GM12878 (cell line): ENCODE data around the gene CNDP2. TPM values are rescaled to one million over a fixed set of nuclear protein-coding genes. Genes with fewer than 3 reads are reported as not detected.

ENCODE experiments used
- ATAC-seq: fragments of 200-7000 bp; cut with Tn5 transposase; 3 replicates; pipeline ENCODE4 v1.9.1; 2020; ENCODE audit warnings: mild to moderate bottlenecking, moderate library complexity
- BruUV-seq: library from RNA; stranded (reverse); fragments of 400-500 nt; replicated peaks from 2 replicates; lab custom pipeline; 2021; lab: Mats Ljungman, UMichigan
- CTCF ChIA-PET: fragments of 300-600 bp; sonication (Branson Sonifier 250); formaldehyde crosslinking; extraction: SDS; loops from one replicate; lab custom pipeline; 2021; ENCODE audit warnings: inconsistent platforms; lab: Yijun Ruan, JAX
- POLR2A ChIA-PET: fragments of 350-600 bp; formaldehyde crosslinking; extraction: SDS; loops from one replicate; lab custom pipeline; 2021; ENCODE audit warnings: inconsistent platforms; lab: Charles Lee
- RAD21 ChIA-PET: fragments of 300-600 bp; sonication (Branson Sonifier 250); formaldehyde crosslinking; loops from one replicate; lab custom pipeline; 2023; ENCODE audit warnings: antibody characterized with exemption; ENCODE audit not compliant: unreplicated experiment; lab: Charles Lee
- SMC1A ChIA-PET: fragments of 300-600 bp; sonication (Branson Sonifier 250); formaldehyde crosslinking; loops from one replicate; lab custom pipeline; 2023; ENCODE audit not compliant: unreplicated experiment, uncharacterized antibody; lab: Charles Lee
- DNase-seq: peaks from one replicate; pipeline ENCODE4 v3.0.0-alpha.2; 2011; ENCODE audit warnings: low read depth, low spot score
- FAIRE-seq: peaks from 3 replicates; lab custom pipeline; 2011; peaks lifted over from hg19 to GRCh38; lab: Jason Lieb, UNC
- H2AFZ ChIP-seq: 2 replicates; pipeline ENCODE4 v1.6.0; 2011; ENCODE audit warnings: low read depth, low read length, control low read depth; ENCODE audit not compliant: control insufficient read depth
- H3K27ac ChIP-seq: 2 replicates; pipeline ENCODE4 v1.5.1; 2011; ENCODE audit warnings: control low read depth; ENCODE audit not compliant: control insufficient read depth, insufficient read depth
- H3K27me3 ChIP-seq, 2 experiments: replicated peaks in 1 of 2; 2 replicates each; pipeline versions ENCODE4 v1.6.0 to v1.6.1; 2011; ENCODE audit warnings: low read length in 1 of 2; ENCODE audit not compliant: control insufficient read depth in 2 of 2, insufficient read depth in 2 of 2
- H3K36me3 ChIP-seq, 2 experiments: 2 replicates each; pipeline ENCODE4 v1.5.1; 2011; ENCODE audit warnings: low read length in 1 of 2; ENCODE audit not compliant: control insufficient read depth in 2 of 2, insufficient read depth in 2 of 2
- H3K4me1 ChIP-seq: 2 replicates; pipeline ENCODE4 v1.6.1; 2011; ENCODE audit warnings: mild to moderate bottlenecking, low read length, moderate library complexity, mixed read lengths; ENCODE audit not compliant: control insufficient read depth, insufficient read depth
- H3K4me2 ChIP-seq: 2 replicates; pipeline ENCODE4 v1.6.0; 2011; ENCODE audit warnings: control low read depth; ENCODE audit not compliant: control insufficient read depth, insufficient read depth
- H3K4me3 ChIP-seq: fragments of 200-600 bp; sonication (generic); 2 replicates; pipeline ENCODE4 v1.5.1; 2016
- H3K79me2 ChIP-seq: 2 replicates; pipeline ENCODE4 v1.6.0; 2011; ENCODE audit warnings: low read length; ENCODE audit not compliant: control insufficient read depth, insufficient read depth
- H3K9ac ChIP-seq: 2 replicates; pipeline ENCODE4 v1.8.0; 2011; ENCODE audit warnings: low read length, control low read depth, mixed read lengths; ENCODE audit not compliant: control insufficient read depth, insufficient read depth
- H3K9me3 ChIP-seq: replicated peaks from 3 replicates; pipeline ENCODE4 v1.5.1; 2011; ENCODE audit warnings: mild to moderate bottlenecking, low read length; ENCODE audit not compliant: control insufficient read depth, insufficient read depth
- H4K20me1 ChIP-seq: 2 replicates; pipeline ENCODE4 v1.6.0; 2011; ENCODE audit not compliant: control insufficient read depth, insufficient read depth
- CHD1 ChIP-seq: IDR thresholded peaks from 2 replicates; pipeline ENCODE4 v1.6.1; 2012; ENCODE audit warnings: low read depth, low read length, improper control_type of control experiment
- FOS ChIP-seq: IDR thresholded peaks from 3 replicates; pipeline ENCODE4 v1.6.1; 2011; ENCODE audit warnings: borderline replicate concordance; ENCODE audit not compliant: insufficient read length; ENCODE audit errors: extremely low read depth
- FOXM1 ChIP-seq: IDR thresholded peaks from 2 replicates; pipeline ENCODE4 v1.6.1; 2012; ENCODE audit warnings: low read depth, mild to moderate bottlenecking, inconsistent platforms, low read length, moderate library complexity
- LARP7 ChIP-seq: fragments of 450-650 bp; IDR thresholded peaks from 2 replicates; pipeline ENCODE4 v1.6.1; 2017; ENCODE audit warnings: mild to moderate bottlenecking
- NFYB ChIP-seq: IDR thresholded peaks from 2 replicates; pipeline ENCODE4 v1.6.1; 2011; ENCODE audit warnings: low read depth, mild to moderate bottlenecking, low read length, improper control_type of control experiment, moderate library complexity; ENCODE audit not compliant: insufficient read depth
- NRF1 ChIP-seq: conservative IDR thresholded peaks from 2 replicates; pipeline ENCODE4 v1.6.1; 2011; ENCODE audit warnings: mild to moderate bottlenecking, low read depth, low read length, improper control_type of control experiment
- RB1 ChIP-seq: fragments of 450-650 bp; formaldehyde crosslinking; IDR thresholded peaks from 2 replicates; pipeline ENCODE4 v1.6.1; 2017; ENCODE audit warnings: mild to moderate bottlenecking, borderline replicate concordance
- SMARCA5 ChIP-seq: fragments of 450-650 bp; IDR thresholded peaks from 2 replicates; pipeline ENCODE4 v1.6.1; 2017; ENCODE audit warnings: mild to moderate bottlenecking
- SPI1 ChIP-seq: IDR thresholded peaks from 2 replicates; pipeline ENCODE4 v1.6.1; 2011; ENCODE audit warnings: low read depth, mild to moderate bottlenecking, low read length, moderate library complexity, borderline replicate concordance; ENCODE audit not compliant: insufficient read depth
- SREBF1 ChIP-seq: IDR thresholded peaks from 2 replicates; pipeline ENCODE4 v1.6.1; 2012; ENCODE audit warnings: mild to moderate bottlenecking, low read length
- WRNIP1 ChIP-seq: IDR thresholded peaks from 2 replicates; pipeline ENCODE4 v1.6.1; 2011; ENCODE audit warnings: low read depth, low read length, improper control_type of control experiment, borderline replicate concordance
- ZBTB11 ChIP-seq: fragments of 450-650 bp; formaldehyde crosslinking; IDR thresholded peaks from 2 replicates; pipeline ENCODE4 v1.5.0; 2022; ENCODE audit warnings: mild to moderate bottlenecking, missing genetic modification characterization
- ZNF217 ChIP-seq: fragments of 450-650 bp; IDR thresholded peaks from 2 replicates; pipeline ENCODE4 v1.6.1; 2017; ENCODE audit warnings: antibody characterized with exemption, mild to moderate bottlenecking
- WGBS: methylation state at CpG from one replicate; pipeline ENCODE4 v1.1.6; 2016; ENCODE audit warnings: low lambda C conversion rate; ENCODE audit not compliant: insufficient replicate concordance, insufficient coverage; ENCODE audit errors: missing lambda C conversion rate; 5-methylcytosine and 5-hydroxymethylcytosine counted together
- in situ Hi-C: fragments of 300-500 bp; cut with MboI; formaldehyde crosslinking; loops from 9 replicates; pipeline ENCODE4 v1.14.3; 2018; ENCODE audit warnings: mixed read lengths
- intact Hi-C: fragments of 100-400 bp; cut with micrococcal nuclease; formaldehyde crosslinking; loops from one replicate; pipeline ENCODE4 v1.14.2; 2022; ENCODE audit not compliant: unreplicated experiment
- polyA plus RNA-seq, 11 experiments: library from polyadenylated mRNA; depleted of rRNA in 4 of 11; unstranded in 6 of 11; stranded (reverse) in 5 of 11; fragments of >200 nt; fragmentation: Nextera tagmentation in 4 of 11; fragmentation: Illumina TruSeq in 1 of 11; extraction: Ambion mirVana in 4 of 11; extraction: Trizol in 1 of 11; gene quantifications; 1 replicate in 1 of 11; 2 replicates in 10 of 11; pipeline versions ENCODE4 v1.2.1 to v1.2.3, GENCODE V29; 2011 to 2016; ENCODE audit warnings: inconsistent platforms in 2 of 11, missing spikeins in 2 of 11, low read depth in 1 of 11
- total RNA-seq, 4 experiments: library from RNA; depleted of rRNA in 3 of 4; stranded (reverse); fragments of >200 nt in 3 of 4; fragmentation: Illumina TruSeq in 1 of 4; extraction: Trizol in 1 of 4; gene quantifications; 2 replicates each; pipeline versions ENCODE4 v1.2.1 to v1.2.3, GENCODE V29; 2013 to 2021

Gene CNDP2
- total and polyA plus RNA-seq, 10 of the 15 experiments (the other 5 are each of a cell fraction or from before 2014, with no cell fraction given), result 63.5 to 213 (median 158) TPM

GRCh38 chr18:74456017-74456348 lies 40.2 kb upstream of the CNDP2 start:
- Histone ChIP-seq H2AFZ (no peak overlapping the region), H3K27ac (no peak overlapping the region), H3K27me3 (peaks cover 8 to 9% of the 10 kb centered on the region in 2 experiments), H3K9me3 (no peaks in the 10 kb centered on the region), H3K4me2 (no peak overlapping the region), H3K4me1 (no peaks in the 10 kb centered on the region), H3K4me3 (no peak overlapping the region), H3K36me3 (no peaks in the 10 kb centered on the region), H3K79me2 (no peaks in the 10 kb centered on the region), H3K9ac (no peak overlapping the region), H4K20me1 (no peaks in the 10 kb centered on the region)
- ATAC-seq, result no peak
- TF ChIP-seq CHD1 (no peak), LARP7 (no peak), SMARCA5 (no peak), NFYB (no peak), NRF1 (no peak), WRNIP1 (no peak), SPI1 (no peak), ZBTB11 (CRISPR knock-in tag) (no peak), SREBF1 (no peak), ZNF217 (no peak), RB1 (no peak), FOS (no peak), FOXM1 (no peak)
- WGBS, result 1% methylated on average over 7 of the region's 7 CpGs
- CTCF ChIA-PET, result no interaction called here
- POLR2A ChIA-PET, result no interaction called here
- DNase-seq, result no peak
- in situ Hi-C loops (no loop called here), intact Hi-C loops (no loop called here)
- SMC1A ChIA-PET, result no interaction called here
- FAIRE-seq, result no peak
- RAD21 ChIA-PET, result no interaction called here
- no TSS peak for BruUV-seq
